Esophagus (tissue), 2 donors: ENCODE data around the gene SOX18. TPM values are rescaled to one million over a fixed set of nuclear protein-coding genes. Genes with fewer than 3 reads are reported as not detected.

Experiments
- H3K27ac ChIP-seq, 2 donors: one replicate each; pipeline ENCODE4 v1.5.1; 2013; ENCODE audit warnings: low read depth in 2 of 2, mild to moderate bottlenecking in 2 of 2, inconsistent platforms in 1 of 2, low read length in 1 of 2, moderate library complexity in 1 of 2
- H3K27me3 ChIP-seq, 2 donors: one replicate each; pipeline ENCODE4 v1.6.1; 2013; ENCODE audit warnings: low read length in 2 of 2, control low read depth in 1 of 2, mild to moderate bottlenecking in 1 of 2; ENCODE audit not compliant: insufficient read depth in 2 of 2, control insufficient read depth in 1 of 2
- H3K36me3 ChIP-seq, 2 donors: one replicate each; pipeline ENCODE4 v1.6.1; 2013; ENCODE audit warnings: low read length in 1 of 2; ENCODE audit not compliant: control insufficient read depth in 2 of 2, insufficient read depth in 2 of 2
- H3K4me1 ChIP-seq, 2 donors: one replicate each; pipeline ENCODE4 v1.6.1; 2013; ENCODE audit warnings: low read length in 1 of 2; ENCODE audit not compliant: control insufficient read depth in 2 of 2, insufficient read depth in 2 of 2
- H3K4me3 ChIP-seq, 2 donors: one replicate each; pipeline ENCODE4 v1.5.1; 2013; ENCODE audit warnings: low read length in 2 of 2, mild to moderate bottlenecking in 2 of 2, low read depth in 1 of 2, moderate library complexity in 1 of 2
- H3K9me3 ChIP-seq, 2 donors: one replicate each; pipeline ENCODE4 v1.6.1; 2013; ENCODE audit warnings: mild to moderate bottlenecking in 2 of 2, low read depth in 1 of 2, low read length in 1 of 2, moderate library complexity in 1 of 2; ENCODE audit not compliant: control insufficient read depth in 2 of 2, insufficient read depth in 1 of 2
- WGBS, 2 donors: extraction: QIAGEN DNeasy Blood & Tissue Kit; methylation state at CpG; one replicate each; pipeline ENCODE4 v1.1.7; 2013; 5-methylcytosine and 5-hydroxymethylcytosine counted together
- polyA plus RNA-seq, 2 donors: library from polyadenylated mRNA; stranded (reverse); fragments of 200-250 nt; gene quantifications; one replicate each; pipeline ENCODE4 v1.2.3, GENCODE V29; 2013
- donor health status: healthy with polysubstance abuse.
- donor health status: Bipolar disorder and iron deficiency.

The SOX18 gene
- polyA plus RNA-seq, 2 donors: 3.1 to 7.5 TPM

GRCh38 chr20:64076061-64076997, 26.9 kb upstream of the SOX18 start:
- peaks cover 5 to 19% of the 10 kb centered on the region in 2 donors for H3K4me1 ChIP-seq
- H3K36me3 ChIP-seq: peaks cover 2 to 29% of the 10 kb centered on the region in 2 donors
- no peak overlapping the region for H3K27ac ChIP-seq
- H3K9me3 ChIP-seq: peaks cover 0 to 6% of the 10 kb centered on the region in 2 donors
- WGBS, 2 donors: 73 to 89% methylated on average over 18 to 21 of the region's 22 CpGs
- no peaks in the 10 kb centered on the region for H3K27me3 ChIP-seq
- no peak overlapping the region for H3K4me3 ChIP-seq

GRCh38 chr20:64075556-64075955, 26.1 kb upstream of the SOX18 start:
- no peak overlapping the region for H3K4me3 ChIP-seq
- H3K4me1 ChIP-seq: peaks cover 5 to 19% of the 10 kb centered on the region in 2 donors
- H3K27me3 ChIP-seq: no peaks in the 10 kb centered on the region
- WGBS, 2 donors: 91 to 92% methylated on average over 12 of the region's 12 CpGs
- H3K36me3 ChIP-seq: peaks cover 2 to 29% of the 10 kb centered on the region in 2 donors
- no peak overlapping the region for H3K27ac ChIP-seq
- H3K9me3 ChIP-seq: peaks cover 0 to 6% of the 10 kb centered on the region in 2 donors

- Histone ChIP-seq H3K4me3 (no peak overlapping the region), H3K4me1 (peaks cover 5 to 17% of the 10 kb centered on the region in 2 donors), H3K27ac (no peak overlapping the region), H3K27me3 (no peaks in the 10 kb centered on the region), H3K36me3 (peaks cover 2 to 29% of the 10 kb centered on the region in 2 donors), H3K9me3 (peaks cover 0 to 6% of the 10 kb centered on the region in 2 donors)
- 92 to 93% methylated on average over 8 of the region's 8 CpGs for WGBS, 2 donors
Observed at GRCh38 chr20:64074963-64075362, 25.5 kb upstream of the SOX18 start.

- no peak overlapping the region for H3K4me3 ChIP-seq
- 71 to 82% methylated on average over 28 of the region's 28 CpGs for whole genome bisulfite sequencing, 2 donors
- no peak overlapping the region for H3K27ac ChIP-seq
- no peaks in the 10 kb centered on the region for H3K27me3 ChIP-seq
- peaks cover 0 to 6% of the 10 kb centered on the region in 2 donors for H3K9me3 ChIP-seq
- H3K36me3 ChIP-seq: peaks cover 2 to 29% of the 10 kb centered on the region in 2 donors
- H3K4me1 ChIP-seq: peaks cover 5 to 17% of the 10 kb centered on the region in 2 donors
Observed at GRCh38 chr20:64074184-64074789, 24.8 kb upstream of the SOX18 start.

GRCh38 chr20:64073476-64074183, 24.2 kb upstream of the SOX18 start:
- WGBS, 2 donors: 90 to 96% methylated on average over 37 of the region's 37 CpGs
- no peak overlapping the region for H3K27ac ChIP-seq
- H3K9me3 ChIP-seq: peaks cover 0 to 6% of the 10 kb centered on the region in 2 donors
- H3K36me3 ChIP-seq: peaks cover 2 to 29% of the 10 kb centered on the region in 2 donors
- peaks cover 2 to 11% of the 10 kb centered on the region in 2 donors for H3K4me1 ChIP-seq
- H3K4me3 ChIP-seq: no peak overlapping the region
- no peaks in the 10 kb centered on the region for H3K27me3 ChIP-seq

GRCh38 chr20:64072498-64073063, 23.1 kb upstream of the SOX18 start:
- 86% methylated on average over 14 of the region's 14 CpGs for WGBS, 2 donors
- peaks cover 0 to 6% of the 10 kb centered on the region in 2 donors for H3K9me3 ChIP-seq
- H3K27me3 ChIP-seq: no peaks in the 10 kb centered on the region
- H3K27ac ChIP-seq: no peak overlapping the region
- no peak overlapping the region for H3K4me3 ChIP-seq
- peaks cover 2 to 7% of the 10 kb centered on the region in 2 donors for H3K4me1 ChIP-seq
- peaks cover 2 to 29% of the 10 kb centered on the region in 2 donors for H3K36me3 ChIP-seq

GRCh38 chr20:64071341-64072332, 22.2 kb upstream of the SOX18 start:
- Histone ChIP-seq H3K9me3 (peaks cover 0 to 6% of the 10 kb centered on the region in 2 donors), H3K27me3 (no peaks in the 10 kb centered on the region), H3K36me3 (peaks cover 2 to 29% of the 10 kb centered on the region in 2 donors), H3K4me3 (no peak overlapping the region), H3K4me1 (peaks cover 2 to 7% of the 10 kb centered on the region in 2 donors), H3K27ac (no peak overlapping the region)
- WGBS, 2 donors: 87 to 90% methylated on average over 30 of the region's 30 CpGs

GRCh38 chr20:64070244-64070993, 21.0 kb upstream of the SOX18 start:
- 91 to 94% methylated on average over 31 of the region's 31 CpGs for WGBS, 2 donors
- Histone ChIP-seq H3K9me3 (peaks cover 0 to 6% of the 10 kb centered on the region in 2 donors), H3K4me1 (peaks cover 0 to 7% of the 10 kb centered on the region in 2 donors), H3K27ac (no peak overlapping the region), H3K4me3 (no peak overlapping the region), H3K36me3 (peaks cover 2 to 25% of the 10 kb centered on the region in 2 donors), H3K27me3 (no peaks in the 10 kb centered on the region)
